ENCODE results near the gene NKX2-8. TPM values are rescaled to one million over a fixed set of nuclear protein-coding genes. Genes with fewer than 3 reads are reported as not detected.

The NKX2-8 gene
- total RNA-seq (2014; rRNA removed; shearing (Covaris generic)), result 0.83 TPM in 1 of 2 replicates, not detected in the other
- polyA plus RNA-seq (2016; fragmentation: Nextera tagmentation; extraction: Ambion mirVana), result not detected in 2 replicates
- long read RNA-seq, result 0 reads

DNA sequence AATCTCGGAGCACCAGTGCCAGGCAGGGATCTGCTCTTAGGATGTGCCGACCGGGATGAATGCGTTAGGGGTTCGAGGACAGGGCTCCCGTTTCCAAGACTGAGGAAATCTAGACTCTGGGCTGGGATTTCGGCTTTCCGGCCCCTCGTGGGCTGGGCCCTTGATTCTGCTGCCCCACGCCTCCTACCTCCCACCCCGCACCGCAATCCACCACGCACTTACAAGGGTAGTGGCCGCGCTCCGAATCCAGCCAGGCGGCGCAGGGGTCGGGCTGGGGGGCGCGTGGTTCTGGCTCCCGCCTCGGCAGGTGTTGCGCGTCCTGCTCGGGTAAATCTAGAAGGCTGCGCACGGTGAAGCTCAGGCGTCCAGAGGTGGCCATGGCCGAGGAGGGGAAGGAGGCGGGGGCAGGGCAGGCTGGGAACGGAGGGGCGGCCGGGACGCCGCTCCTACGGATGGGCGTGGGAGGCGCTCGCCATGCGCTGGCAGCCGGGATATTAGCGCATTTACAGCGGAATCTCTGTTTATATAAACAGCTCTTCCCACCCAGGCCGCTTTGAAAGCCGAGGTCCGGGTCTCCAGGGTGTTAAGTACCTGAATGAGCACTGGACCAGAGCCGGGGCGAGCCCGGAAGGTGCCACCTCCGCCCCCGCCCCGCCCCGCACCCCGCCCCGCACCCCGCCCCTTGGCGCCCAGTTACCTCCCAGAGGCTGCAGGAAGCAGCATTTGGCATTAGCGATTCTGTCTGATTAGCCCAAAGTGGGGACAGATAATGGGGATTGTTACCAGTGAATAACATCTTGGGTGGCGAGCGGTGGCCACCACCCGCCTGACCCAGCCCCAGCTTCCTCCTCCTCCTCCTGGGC lies at the start of gene NKX2-8:
Gene NKX2-8 (minus strand): TSS at position 604 of the 863 bp plus-strand sequence. CDS start 225 bp downstream, at position 379.
- DNase-seq (ENCODE audit: low spot score) (peak; percentile 70), ATAC-seq (peak; percentile 18)
- H3K27ac Mint-ChIP-seq, result no peak within 1 kb of the TSS
- Histone ChIP-seq H4K20me1 (replicated peaks; ENCODE audit: insufficient read depth) (peaks cover 25% of the 10 kb centered on the region), H3K79me2 (replicated peaks; ENCODE audit: insufficient read depth) (no peaks in the 10 kb centered on the region), H3K9me2 (ENCODE audit: insufficient read depth) (no peaks in the 10 kb centered on the region), H3K36me3 (ENCODE audit: insufficient read depth) (no peaks in the 10 kb centered on the region), H3K4me2 (peak within 1 kb of the TSS; percentile 83), H3K4me3 (peak within 1 kb of the TSS; percentile 58), H3K27ac (ENCODE audit: low read depth) (no peak within 1 kb of the TSS), H3F3A (replicated peaks; ENCODE audit: low read depth) (peaks cover 20% of the 10 kb centered on the region), H3K4me1 (ENCODE audit: insufficient read depth) (peaks cover 40% of the 10 kb centered on the region), H3K27me3 (ENCODE audit: insufficient read depth) (peaks cover 100% of the 10 kb centered on the region), H2AFZ (peak within 1 kb of the TSS; percentile 74)
- H3K4me1 Mint-ChIP-seq, result peaks cover 23% of the 10 kb centered on the region
- H3K27me3 Mint-ChIP-seq (ENCODE audit: insufficient read depth, low read depth, poor library complexity), result peaks cover 62% of the 10 kb centered on the region
- H3K4me3 Mint-ChIP-seq, result peak within 1 kb of the TSS; percentile 58
- H3K9me3 Mint-ChIP-seq, result no peaks in the 10 kb centered on the region
- peak; percentile 99 for TF ChIP-seq EZH2 (IDR thresholded peaks at IDR 0.05; ENCODE audit: low read depth, unreplicated experiment)
- no peak for TF ChIP-seq CREB1 (CRISPR knock-in tag; IDR thresholded peaks at IDR 0.05; ENCODE audit: low read depth)
- no peak for TF ChIP-seq JUNB (IDR thresholded peaks at IDR 0.05; ENCODE audit: unreplicated experiment)
- peak; percentile 100 for TF ChIP-seq EZH2phosphoT487 (IDR thresholded peaks at IDR 0.05; ENCODE audit: unreplicated experiment)
- no peaks in the 10 kb centered on the region for H3K36me3 Mint-ChIP-seq (ENCODE audit: low read depth)

- Histone ChIP-seq H3K4me2 (no peak overlapping the region), H3F3A (replicated peaks; ENCODE audit: low read depth) (no peaks in the 10 kb centered on the region; the same call in 1 of the 2 replicates), H3K4me1 (ENCODE audit: insufficient read depth) (no peaks in the 10 kb centered on the region), H4K20me1 (replicated peaks; ENCODE audit: insufficient read depth) (no peaks in the 10 kb centered on the region), H3K27ac (ENCODE audit: low read depth) (no peak overlapping the region), H3K36me3 (ENCODE audit: insufficient read depth) (no peaks in the 10 kb centered on the region), H2AFZ (peak overlapping the region; percentile 28; the same call in 1 of the 2 replicates), H3K9me2 (ENCODE audit: insufficient read depth) (no peaks in the 10 kb centered on the region), H3K27me3 (ENCODE audit: insufficient read depth) (no peaks in the 10 kb centered on the region), H3K4me3 (no peak overlapping the region), H3K79me2 (replicated peaks; ENCODE audit: insufficient read depth) (no peaks in the 10 kb centered on the region)
- Mint-ChIP-seq H3K4me1 (peaks cover 7% of the 10 kb centered on the region; the same call in 2 of the 3 replicates), H3K9me3 (no peaks in the 10 kb centered on the region), H3K27ac (no peak overlapping the region), H3K27me3 (ENCODE audit: insufficient read depth, low read depth, poor library complexity) (no peaks in the 10 kb centered on the region), H3K36me3 (ENCODE audit: low read depth) (no peaks in the 10 kb centered on the region), H3K4me3 (no peak overlapping the region)
- DNase-seq (ENCODE audit: low spot score) (no peak), ATAC-seq (no peak)
- TF ChIP-seq, protein P1, sequence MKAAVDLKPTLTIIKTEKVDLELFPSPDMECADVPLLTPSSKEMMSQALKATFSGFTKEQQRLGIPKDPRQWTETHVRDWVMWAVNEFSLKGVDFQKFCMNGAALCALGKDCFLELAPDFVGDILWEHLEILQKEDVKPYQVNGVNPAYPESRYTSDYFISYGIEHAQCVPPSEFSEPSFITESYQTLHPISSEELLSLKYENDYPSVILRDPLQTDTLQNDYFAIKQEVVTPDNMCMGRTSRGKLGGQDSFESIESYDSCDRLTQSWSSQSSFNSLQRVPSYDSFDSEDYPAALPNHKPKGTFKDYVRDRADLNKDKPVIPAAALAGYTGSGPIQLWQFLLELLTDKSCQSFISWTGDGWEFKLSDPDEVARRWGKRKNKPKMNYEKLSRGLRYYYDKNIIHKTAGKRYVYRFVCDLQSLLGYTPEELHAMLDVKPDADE (IDR thresholded peaks at IDR 0.05), result no peak
- TF ChIP-seq EZH2phosphoT487 (IDR thresholded peaks at IDR 0.05; ENCODE audit: unreplicated experiment), result no peak
- TF ChIP-seq, protein P2, sequence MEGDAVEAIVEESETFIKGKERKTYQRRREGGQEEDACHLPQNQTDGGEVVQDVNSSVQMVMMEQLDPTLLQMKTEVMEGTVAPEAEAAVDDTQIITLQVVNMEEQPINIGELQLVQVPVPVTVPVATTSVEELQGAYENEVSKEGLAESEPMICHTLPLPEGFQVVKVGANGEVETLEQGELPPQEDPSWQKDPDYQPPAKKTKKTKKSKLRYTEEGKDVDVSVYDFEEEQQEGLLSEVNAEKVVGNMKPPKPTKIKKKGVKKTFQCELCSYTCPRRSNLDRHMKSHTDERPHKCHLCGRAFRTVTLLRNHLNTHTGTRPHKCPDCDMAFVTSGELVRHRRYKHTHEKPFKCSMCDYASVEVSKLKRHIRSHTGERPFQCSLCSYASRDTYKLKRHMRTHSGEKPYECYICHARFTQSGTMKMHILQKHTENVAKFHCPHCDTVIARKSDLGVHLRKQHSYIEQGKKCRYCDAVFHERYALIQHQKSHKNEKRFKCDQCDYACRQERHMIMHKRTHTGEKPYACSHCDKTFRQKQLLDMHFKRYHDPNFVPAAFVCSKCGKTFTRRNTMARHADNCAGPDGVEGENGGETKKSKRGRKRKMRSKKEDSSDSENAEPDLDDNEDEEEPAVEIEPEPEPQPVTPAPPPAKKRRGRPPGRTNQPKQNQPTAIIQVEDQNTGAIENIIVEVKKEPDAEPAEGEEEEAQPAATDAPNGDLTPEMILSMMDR (conservative IDR thresholded peaks at IDR 0.05; ENCODE audit: low read depth in 2 of 2), result no peak
- TF ChIP-seq, protein P3, sequence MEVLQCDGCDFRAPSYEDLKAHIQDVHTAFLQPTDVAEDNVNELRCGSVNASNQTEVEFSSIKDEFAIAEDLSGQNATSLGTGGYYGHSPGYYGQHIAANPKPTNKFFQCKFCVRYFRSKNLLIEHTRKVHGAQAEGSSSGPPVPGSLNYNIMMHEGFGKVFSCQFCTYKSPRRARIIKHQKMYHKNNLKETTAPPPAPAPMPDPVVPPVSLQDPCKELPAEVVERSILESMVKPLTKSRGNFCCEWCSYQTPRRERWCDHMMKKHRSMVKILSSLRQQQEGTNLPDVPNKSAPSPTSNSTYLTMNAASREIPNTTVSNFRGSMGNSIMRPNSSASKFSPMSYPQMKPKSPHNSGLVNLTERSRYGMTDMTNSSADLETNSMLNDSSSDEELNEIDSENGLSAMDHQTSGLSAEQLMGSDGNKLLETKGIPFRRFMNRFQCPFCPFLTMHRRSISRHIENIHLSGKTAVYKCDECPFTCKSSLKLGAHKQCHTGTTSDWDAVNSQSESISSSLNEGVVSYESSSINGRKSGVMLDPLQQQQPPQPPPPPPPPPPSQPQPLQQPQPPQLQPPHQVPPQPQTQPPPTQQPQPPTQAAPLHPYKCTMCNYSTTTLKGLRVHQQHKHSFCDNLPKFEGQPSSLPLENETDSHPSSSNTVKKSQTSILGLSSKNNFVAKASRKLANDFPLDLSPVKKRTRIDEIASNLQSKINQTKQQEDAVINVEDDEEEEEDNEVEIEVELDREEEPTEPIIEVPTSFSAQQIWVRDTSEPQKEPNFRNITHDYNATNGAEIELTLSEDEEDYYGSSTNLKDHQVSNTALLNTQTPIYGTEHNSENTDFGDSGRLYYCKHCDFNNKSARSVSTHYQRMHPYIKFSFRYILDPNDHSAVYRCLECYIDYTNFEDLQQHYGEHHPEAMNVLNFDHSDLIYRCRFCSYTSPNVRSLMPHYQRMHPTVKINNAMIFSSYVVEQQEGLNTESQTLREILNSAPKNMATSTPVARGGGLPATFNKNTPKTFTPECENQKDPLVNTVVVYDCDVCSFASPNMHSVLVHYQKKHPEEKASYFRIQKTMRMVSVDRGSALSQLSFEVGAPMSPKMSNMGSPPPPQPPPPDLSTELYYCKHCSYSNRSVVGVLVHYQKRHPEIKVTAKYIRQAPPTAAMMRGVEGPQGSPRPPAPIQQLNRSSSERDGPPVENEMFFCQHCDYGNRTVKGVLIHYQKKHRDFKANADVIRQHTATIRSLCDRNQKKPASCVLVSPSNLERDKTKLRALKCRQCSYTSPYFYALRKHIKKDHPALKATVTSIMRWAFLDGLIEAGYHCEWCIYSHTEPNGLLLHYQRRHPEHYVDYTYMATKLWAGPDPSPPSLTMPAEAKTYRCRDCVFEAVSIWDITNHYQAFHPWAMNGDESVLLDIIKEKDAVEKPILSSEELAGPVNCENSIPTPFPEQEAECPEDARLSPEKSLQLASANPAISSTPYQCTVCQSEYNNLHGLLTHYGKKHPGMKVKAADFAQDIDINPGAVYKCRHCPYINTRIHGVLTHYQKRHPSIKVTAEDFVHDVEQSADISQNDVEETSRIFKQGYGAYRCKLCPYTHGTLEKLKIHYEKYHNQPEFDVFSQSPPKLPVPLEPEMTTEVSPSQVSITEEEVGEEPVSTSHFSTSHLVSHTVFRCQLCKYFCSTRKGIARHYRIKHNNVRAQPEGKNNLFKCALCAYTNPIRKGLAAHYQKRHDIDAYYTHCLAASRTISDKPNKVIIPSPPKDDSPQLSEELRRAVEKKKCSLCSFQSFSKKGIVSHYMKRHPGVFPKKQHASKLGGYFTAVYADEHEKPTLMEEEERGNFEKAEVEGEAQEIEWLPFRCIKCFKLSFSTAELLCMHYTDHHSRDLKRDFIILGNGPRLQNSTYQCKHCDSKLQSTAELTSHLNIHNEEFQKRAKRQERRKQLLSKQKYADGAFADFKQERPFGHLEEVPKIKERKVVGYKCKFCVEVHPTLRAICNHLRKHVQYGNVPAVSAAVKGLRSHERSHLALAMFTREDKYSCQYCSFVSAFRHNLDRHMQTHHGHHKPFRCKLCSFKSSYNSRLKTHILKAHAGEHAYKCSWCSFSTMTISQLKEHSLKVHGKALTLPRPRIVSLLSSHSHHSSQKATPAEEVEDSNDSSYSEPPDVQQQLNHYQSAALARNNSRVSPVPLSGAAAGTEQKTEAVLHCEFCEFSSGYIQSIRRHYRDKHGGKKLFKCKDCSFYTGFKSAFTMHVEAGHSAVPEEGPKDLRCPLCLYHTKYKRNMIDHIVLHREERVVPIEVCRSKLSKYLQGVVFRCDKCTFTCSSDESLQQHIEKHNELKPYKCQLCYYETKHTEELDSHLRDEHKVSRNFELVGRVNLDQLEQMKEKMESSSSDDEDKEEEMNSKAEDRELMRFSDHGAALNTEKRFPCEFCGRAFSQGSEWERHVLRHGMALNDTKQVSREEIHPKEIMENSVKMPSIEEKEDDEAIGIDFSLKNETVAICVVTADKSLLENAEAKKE (CRISPR knock-in tag; IDR thresholded peaks at IDR 0.05), result no peak
- TF ChIP-seq EZH2 (IDR thresholded peaks at IDR 0.05; ENCODE audit: low read depth, unreplicated experiment), result no peak
- TF ChIP-seq ZNF331 (CRISPR knock-in tag; IDR thresholded peaks at IDR 0.05; ENCODE audit: low read depth), result no peak
- no peak for TF ChIP-seq ZNF114 (CRISPR knock-in tag; IDR thresholded peaks at IDR 0.05)
- no peak for TF ChIP-seq POLR2AphosphoS5 (IDR thresholded peaks at IDR 0.05; ENCODE audit: low read depth)
- TF ChIP-seq NANOG (IDR thresholded peaks at IDR 0.05; ENCODE audit: borderline replicate concordance), result no peak
Measured at GRCh38 chr14:36627981-36628380, 45.6 kb upstream of the NKX2-8 start.
